GM19463 (cell line): ENCODE results near the gene MCF2L2.

Source experiments
- ATAC-seq: cut with Tn5 transposase; IDR thresholded peaks from one replicate; pipeline ENCODE4 v1.9.1; 2021; ENCODE audit warnings: mild to moderate bottlenecking, moderate library complexity; ENCODE audit not compliant: unreplicated experiment

Gene MCF2L2

DNA sequence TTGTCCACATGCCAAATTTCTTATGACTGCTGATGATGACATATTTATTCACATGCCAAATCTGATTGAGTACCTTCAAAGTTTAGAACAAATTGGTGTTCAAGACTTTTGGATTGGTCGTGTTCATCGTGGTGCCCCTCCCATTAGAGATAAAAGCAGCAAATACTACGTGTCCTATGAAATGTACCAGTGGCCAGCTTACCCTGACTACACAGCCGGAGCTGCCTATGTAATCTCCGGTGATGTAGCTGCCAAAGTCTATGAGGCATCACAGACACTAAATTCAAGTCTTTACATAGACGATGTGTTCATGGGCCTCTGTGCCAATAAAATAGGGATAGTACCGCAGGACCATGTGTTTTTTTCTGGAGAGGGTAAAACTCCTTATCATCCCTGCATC lies 158.1 kb downstream of the MCF2L2 start:
- no peak for ATAC-seq

DNA sequence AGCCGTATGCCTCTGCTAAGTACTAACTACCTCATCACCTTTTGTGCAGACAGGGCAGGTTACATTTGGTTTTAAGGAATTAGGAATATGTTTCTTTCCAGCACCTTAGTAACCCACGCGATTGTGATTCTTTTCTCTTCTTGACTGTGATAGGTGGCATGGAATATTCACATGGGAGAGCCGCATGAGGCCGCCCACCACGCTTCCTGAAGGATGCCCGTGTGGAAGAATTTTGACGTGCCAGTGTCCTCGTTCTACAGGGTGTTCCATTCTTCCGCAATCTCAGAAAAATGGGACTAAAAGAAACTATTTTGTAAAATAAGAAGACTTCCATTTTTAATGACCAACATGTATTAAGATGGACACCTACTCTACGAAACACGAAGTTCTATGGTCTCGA lies 159.1 kb downstream of the MCF2L2 start:
- no peak for ATAC-seq

DNA sequence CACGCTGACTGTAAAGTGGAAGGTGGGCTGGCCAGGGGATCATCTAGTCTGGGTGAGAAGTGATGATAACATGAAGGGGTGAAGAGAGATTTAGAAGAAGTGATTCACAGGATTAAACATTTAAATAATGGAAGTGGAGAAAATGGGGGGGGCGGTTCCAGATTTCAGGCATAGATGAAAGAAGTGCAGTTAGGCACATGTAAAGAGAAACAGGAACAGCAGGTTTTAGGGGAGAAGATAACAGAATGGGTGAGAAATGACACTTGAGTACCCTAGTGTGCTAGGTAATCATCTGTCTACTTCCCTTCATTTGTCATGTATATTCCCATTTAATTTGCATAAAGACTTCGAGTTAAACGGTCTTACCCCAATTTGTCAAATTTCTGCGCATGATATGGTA lies 160.1 kb downstream of the MCF2L2 start:
- ATAC-seq: no peak

DNA sequence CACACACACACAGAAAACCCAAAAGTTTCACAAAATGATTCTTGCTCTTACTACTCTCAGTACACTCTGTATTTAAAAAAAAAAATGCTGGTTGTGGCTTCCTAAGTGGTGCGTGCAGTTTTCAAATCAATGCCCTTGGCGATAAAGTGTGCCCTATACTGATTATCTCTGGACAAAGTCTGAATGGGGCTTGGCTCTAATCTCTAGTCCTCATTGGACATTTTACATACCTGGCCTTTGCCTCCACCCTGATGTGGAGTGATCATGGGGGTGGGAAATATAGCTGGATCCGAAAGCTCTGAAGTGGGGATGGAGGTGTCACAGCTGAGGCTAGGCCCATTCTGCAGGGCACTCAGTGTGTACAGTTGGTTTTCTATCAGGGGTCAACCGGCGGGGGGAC lies 161.3 kb downstream of the MCF2L2 start:
- ATAC-seq: no peak

DNA sequence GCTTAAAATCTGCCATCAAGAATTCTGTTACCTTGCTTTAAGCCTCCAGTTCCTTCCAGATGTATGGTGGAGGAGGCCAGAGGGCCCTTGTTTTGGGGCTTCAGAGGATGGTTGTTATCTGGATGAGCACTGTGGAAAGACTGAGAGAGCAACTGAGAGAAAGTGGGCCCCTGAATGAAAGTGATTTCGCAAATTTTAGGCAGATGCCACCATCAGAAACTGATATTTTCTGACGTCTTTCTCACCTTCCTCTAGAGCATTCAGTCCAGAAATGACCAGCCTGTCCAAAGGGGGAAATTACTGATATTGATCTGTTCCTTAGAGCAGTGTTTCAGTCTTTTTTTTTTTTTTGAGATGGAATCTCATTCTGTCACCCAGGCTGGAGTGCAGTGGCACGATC lies 162.0 kb downstream of the MCF2L2 start:
- no peak for ATAC-seq

DNA sequence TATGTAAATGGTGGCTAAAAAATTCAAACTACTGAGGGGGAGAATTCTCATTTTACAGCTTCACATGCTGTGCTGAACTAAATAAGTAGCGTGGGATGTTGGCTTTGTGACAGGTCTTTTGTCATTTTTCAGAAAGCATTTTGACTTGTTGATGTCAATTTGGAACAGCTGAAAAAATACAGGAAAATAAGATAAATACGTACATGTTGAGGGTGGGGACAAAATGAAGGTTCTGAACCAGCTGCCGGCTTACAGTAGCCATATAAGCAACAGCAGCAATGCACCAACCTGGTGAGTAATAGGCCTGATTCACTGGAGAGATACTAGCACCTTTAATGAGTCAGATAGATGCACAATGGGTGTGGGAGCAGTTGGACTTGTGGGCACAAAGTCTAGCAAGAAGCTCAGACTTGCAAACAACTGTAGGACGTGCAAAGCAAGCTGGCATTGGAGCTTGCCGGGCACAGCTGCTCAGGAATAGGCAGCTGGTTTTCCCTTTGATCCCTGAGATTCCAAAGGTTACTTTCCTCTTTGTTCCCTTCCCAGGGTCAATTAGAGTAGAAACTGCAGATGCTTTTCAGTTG lies 162.5 kb downstream of the MCF2L2 start:
- ATAC-seq: no peak

DNA sequence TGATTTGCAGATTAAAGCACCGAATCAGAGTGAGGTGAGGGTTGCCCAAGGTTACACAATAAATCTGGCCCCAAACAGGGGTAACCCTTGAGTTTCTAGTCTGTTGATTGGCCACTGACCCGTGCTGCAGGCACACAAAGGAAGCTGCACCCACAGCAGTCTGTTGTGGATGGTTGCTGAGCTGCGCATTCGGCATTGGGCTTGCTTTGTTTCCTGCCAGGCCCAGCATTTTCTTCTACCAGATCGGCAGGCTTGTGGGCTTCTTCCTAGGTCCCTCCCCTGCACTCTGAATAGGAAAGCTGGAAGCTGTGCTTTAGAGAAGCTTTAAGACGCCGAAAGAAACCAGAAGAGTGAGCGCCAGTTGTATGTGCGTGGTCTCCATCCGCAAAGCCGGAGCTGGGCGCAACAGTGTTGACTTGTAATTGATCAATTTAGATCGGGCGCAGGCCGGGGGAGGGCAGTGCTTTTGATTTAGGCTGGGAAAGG lies 163.2 kb downstream of the MCF2L2 start:
- no peak for ATAC-seq

DNA sequence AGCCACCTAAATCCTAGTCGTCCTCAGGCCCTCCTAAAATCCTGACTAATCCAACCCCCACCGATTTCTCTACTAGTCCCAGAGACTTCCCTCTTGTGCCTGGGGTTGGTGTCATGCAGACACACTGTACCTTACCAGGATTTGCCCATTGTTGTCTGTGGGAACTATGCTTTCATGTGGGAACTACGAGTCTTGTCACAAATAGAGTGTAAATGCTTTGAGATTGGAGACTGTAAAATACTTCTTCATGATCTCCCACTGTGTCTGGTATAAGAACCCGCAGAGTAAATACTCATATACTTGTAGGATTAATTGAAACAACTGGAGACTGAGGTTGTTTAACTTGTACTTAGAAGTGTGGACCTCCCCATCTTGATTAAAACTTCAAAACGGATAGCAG lies 164.2 kb downstream of the MCF2L2 start:
- no peak for ATAC-seq

DNA sequence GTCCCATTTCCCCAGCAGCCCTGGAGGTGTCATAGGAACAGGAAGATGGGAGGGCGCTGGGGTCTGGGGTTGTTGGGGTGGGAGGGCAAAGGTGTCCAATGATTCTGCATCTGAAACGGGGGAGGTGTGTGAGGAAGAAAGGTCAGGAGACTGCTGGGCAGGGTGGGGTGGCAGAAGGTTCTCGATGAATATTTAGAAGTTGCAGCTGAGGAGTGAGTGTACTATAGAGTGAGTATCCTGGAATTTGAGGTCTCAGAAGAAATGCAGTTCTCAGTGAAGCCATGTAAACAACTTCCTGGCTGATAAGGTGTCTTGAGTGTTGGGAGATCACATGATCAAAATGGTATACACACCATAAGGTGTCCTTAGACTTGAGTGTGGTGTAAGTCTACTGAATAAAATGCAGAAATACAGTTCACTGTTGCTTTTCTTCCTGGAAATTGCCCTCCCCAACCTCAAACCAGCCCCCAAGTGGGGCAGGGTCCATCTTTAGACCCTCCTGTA lies 165.5 kb downstream of the MCF2L2 start:
- ATAC-seq: no peak

DNA sequence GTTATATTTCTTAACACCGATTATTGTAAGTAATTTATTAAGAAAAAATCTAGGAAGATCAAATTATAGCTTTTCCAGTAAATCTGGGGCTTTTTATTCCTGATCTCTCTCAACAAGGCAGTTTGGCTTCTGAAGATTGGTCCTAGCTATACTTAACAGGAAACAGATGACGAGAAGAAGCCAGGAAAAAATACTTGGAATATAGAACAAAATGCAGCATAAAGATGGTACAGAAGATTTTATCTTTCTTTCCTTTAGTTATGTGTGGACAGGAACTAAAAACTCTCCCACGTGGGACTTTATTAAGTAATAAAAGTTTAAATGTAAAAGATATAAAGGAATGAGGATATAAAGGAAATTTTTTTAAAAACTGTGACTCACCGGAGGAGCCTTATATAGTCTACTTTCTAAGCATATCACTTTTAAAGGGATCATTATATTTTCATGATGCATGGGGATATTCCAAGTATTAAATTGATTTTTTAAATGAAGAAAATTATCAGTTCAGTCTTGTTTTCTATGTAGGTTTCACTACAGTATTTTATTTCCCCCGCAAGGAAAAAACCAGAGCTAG lies 167.2 kb downstream of the MCF2L2 start:
- ATAC-seq: no peak

DNA sequence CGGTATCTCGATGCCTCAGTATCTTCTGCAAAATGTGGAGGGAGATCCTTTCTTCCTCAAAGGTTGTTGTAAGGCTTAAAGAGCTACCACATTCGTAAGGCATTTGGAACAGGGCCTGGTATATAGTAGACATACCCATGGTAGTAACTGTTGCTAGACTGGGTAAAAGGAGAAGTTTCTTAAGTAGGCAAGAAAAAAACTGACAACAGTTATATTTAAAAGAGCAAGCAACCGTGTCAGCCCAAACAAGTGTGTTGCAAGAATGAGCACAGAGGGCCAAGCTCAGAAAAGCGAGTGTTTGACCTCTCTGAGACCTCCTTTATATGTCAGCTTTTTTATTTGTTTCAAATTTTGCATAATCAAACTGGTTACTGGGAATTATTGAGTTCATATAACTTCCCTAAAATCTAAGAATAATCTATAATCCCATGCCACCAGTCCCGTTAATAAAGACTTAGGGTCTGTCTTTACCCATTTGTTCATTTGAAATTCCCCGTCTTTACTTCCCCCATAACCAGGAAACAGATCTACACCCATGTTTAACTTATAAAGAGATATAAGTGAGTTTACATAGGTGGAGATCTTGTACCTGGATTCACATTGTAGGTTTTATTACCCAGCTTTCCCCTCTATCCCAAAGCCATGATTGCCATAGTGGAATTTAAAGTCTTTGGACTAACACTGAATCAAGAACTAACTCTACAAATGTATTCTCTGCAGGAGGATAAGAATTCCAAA lies 168.1 kb downstream of the MCF2L2 start:
- ATAC-seq: no peak

DNA sequence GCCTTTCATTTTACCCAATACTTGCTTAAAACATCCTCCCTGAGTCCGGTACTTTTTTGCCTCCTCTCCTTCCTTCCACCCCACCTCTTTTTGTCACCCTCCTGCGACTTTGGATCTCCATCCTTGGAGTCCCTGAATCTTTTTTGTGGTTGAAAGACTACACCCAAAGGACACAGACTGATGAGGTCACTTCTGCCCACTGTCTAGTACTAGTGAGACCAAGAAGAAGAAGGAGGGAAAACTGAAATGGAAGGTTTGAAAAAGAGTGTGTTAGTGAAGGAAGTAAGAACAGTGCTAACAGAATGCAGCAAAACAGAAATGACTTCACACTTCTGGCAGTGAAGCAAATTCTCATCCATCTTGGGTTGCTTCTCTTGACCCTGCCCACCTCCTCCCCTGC lies 168.8 kb downstream of the MCF2L2 start:
- ATAC-seq: no peak

DNA sequence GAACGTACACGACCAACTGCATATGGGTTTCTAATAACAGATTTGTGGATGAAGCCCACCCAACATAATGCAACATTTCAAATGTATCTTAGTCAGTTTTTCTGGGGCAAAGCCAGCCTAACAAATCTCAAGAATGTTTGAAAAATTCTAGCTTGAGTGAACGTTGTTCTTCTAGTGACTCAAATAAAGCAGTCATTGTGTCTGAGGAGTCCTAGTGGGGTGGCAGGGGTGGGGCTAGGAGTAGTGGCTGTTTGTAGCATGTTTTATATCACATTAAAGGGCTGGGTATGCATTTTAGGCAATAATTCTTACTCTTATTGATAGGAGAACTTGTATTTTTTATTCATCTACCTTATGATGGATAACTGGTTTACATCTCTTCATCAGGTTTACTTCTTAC lies 169.3 kb downstream of the MCF2L2 start:
- ATAC-seq: no peak

DNA sequence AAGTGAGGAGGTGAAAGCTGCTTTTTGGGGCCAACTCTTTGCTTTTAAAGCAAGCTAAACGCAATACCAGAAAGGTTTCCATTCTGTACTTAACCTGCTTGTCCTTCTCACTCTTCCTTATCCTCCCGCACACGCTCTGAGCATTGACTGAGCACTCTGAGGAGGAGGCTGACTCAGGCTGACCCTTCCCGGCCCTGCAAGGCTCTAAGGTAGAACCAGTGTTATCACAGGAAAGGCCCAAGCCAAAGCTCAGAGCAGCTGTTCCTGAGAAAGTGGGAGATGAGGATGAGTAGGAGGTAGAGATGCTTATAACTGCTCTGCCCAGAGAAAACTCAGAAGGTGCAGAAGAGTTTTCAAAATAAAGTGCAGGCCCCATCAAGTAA lies 173.1 kb downstream of the MCF2L2 start:
- no peak for ATAC-seq

DNA sequence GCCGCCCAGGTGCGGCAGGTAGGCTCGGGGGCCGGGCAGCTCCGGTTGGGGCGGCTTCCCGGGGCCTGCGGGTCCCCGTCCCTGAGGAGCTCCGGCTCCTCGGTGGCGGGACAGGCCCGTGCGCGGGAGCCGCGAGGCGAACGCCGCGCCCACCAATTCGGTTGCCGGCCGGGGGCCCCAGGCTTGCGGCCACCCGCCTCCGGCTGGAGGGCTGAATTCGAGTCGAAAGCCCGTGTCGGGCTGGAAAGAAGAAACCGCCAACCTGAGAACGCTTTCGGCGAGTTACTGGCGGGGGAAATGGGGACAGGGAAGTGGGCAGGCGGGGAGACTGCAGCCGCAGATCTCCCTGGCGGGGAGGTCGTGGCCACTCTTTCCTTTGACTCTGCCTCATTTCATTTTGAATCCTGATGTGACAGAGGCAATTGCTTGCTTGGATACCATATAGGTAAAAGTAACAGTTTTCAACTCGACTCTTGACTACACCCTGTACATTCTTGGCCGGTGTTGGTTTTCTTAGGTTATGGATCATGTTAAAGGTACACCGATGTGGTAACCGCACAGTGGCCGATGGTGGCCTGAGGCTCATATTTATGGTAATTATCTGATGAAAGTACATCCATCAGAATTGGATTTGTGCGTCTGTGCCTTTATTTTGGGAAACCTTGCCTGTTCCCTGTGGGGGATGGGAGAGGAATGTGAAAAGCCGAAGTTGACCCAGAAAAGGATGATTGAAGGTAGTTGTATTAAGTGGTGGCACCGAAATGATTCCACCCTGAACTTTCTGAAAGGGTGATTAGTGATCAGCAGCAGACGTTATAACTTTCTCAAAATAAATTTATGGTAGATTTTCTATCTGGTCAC lies 173.7 kb downstream of the MCF2L2 start:
- no peak for ATAC-seq

DNA sequence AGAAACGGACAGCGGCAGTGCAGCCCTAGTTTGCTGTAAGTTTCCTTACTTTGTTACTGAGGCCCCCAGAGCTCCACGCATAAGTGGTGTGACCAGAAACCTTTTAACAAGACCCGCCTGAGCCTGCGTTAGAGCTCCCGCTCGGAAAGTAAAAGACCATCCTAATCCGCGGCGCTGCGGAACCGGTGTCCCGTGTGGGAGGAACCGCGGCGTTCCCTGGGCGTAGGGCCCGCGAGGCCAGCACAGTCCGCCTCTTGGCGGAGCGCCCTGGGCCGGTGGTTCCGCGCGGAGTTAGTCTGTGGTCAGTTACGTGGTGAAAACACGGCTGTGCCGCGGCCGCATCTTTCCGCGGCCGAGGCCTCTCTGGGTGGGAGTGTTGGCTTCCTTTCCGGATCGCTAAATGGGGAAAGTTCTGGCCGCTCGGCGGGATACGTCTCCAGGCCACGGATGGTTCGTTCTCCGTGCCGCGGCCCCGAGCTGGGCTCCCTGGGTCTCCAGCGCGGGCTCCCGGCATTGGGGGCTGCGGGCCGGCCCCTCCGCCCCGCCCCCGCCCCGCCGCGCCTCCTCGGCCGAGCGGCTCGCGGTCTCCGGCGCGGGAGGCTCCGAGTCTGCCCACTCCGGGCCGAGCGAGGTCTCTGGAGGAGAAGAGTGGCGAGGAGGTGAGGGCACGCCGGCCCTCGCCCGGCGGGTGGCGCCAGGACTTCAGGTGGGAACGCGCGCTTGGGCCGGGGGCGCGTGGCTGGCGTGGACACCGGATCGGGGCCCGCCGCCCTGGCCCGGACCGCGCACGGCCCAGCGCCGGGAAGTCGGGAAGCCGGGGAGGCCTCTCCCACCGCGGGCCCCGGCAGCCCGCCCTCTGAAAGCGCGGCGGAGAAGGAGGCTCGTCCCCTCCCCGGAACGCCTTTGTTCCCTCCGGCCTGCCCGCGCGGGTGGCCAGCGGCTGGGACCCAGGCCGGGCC lies 174.6 kb downstream of the MCF2L2 start:
- ATAC-seq: no peak

DNA sequence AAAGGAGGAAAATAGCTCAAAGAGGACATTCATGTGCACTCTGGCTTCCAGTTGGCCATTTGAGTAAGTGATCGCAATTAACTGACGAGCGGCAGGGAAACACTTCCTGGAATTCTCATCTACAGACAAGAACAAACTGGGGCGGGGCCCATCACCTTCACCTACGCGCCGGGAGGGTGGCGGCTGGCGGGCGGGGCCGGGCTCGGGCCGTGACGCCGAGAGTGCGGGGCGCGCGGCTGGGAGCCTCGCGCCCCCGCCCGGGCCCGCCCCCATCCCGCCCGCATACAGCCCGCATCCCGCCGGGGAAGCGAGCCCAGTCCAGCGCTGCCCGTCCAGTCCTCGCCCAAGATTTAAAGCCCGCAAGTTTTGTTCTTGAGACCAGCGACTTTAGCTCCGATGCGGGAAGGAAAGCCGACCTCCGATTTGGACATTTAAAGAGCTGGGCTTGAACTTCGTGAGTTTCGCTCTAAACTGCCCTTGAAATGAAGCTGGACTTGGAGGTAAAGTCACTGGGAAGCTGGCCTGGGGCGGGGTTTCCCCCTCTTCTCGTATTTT lies 175.4 kb downstream of the MCF2L2 start, which contains the start of gene B3GNT5:
TSS of gene B3GNT5 (plus strand) at position 281 of the 555 bp plus-strand sequence. CDS start 16,546 bp downstream, outside the sequence.
- no peak for ATAC-seq

DNA sequence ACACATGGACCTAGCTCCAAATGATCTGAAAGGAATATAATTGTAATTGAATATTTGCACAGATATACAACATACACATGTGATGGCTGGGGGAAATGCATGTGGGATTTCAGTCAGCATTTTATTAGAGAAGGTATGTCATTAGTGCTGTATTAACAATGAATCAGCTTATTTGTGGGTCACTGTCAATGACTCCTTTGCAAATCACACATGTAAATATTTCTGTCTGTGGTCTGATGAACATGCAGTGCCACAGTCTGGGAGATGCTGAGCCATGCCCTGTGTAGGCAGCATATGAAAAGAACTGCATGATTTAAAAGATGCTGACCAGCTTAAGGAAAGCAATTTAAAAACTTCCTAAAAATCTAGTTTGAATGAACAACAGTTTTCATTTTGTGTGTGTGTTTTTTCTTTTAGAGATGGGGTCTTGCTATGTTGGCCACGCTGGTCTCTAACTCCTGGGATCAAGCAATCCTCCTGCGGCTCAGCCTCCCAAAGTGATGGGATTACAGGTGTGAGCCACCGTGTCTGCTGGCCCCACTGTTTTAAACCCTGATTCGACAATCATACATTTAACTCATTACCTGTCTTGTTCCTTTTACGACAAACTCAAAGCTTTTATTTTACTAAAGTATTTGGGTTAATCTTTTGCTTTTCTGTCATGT lies 176.2 kb downstream of the MCF2L2 start:
- ATAC-seq: no peak
